Breast epithelium (tissue), 4 donors: ENCODE data around the gene FOLR2. TPM values are rescaled to one million over a fixed set of nuclear protein-coding genes. Genes with fewer than 3 reads are reported as not detected.
"Not testable (repeated sequence)": the region's sequence is repeated elsewhere in the genome, so short reads cannot be mapped to it uniquely, and the experiment has no call there.

Source experiments
- DNase-seq, 2 donors: peaks; one replicate each; pipeline ENCODE4 v3.0.0-alpha.2; 2019; ENCODE audit warnings: low spot score in 2 of 2
- H3K27ac ChIP-seq, 2 donors: fragments of 200-600 bp; sonication (generic) in 1 of 2; one replicate each; pipeline ENCODE4 v1.5.1; 2016 to 2019; ENCODE audit warnings: mild to moderate bottlenecking in 1 of 2
- H3K27me3 ChIP-seq, 2 donors: fragments of 200-600 bp; sonication (generic) in 1 of 2; one replicate each; pipeline versions ENCODE4 v1.5.1 to v1.6.0; 2017 to 2019; ENCODE audit warnings: control low read depth in 1 of 2, mild to moderate bottlenecking in 1 of 2
- H3K36me3 ChIP-seq: fragments of 200-600 bp; one replicate; pipeline ENCODE4 v1.5.1; 2019
- H3K4me1 ChIP-seq, 2 donors: fragments of 200-600 bp; sonication (generic); one replicate each; pipeline ENCODE4 v1.5.1; 2016 to 2019; ENCODE audit warnings: control low read depth in 1 of 2
- H3K4me3 ChIP-seq, 3 donors: fragments of 200-600 bp; sonication (generic); 1 replicate in 2 of 3; 2 replicates in 1 of 3; pipeline ENCODE4 v1.5.1; 2016 to 2019; ENCODE audit warnings: mild to moderate bottlenecking in 3 of 3, moderate library complexity in 2 of 3
- H3K9me3 ChIP-seq, 2 donors: fragments of 200-600 bp; sonication (generic) in 1 of 2; one replicate each; pipeline ENCODE4 v1.5.1; 2016 to 2019; ENCODE audit warnings: control low read depth in 1 of 2
- CTCF ChIP-seq, 3 donors: fragments of 450-650 bp; IDR thresholded peaks; one replicate each; pipeline ENCODE4 v1.5.1; 2016 to 2017; ENCODE audit warnings: antibody characterized with exemption in 3 of 3, mild to moderate bottlenecking in 3 of 3, moderate library complexity in 3 of 3
- POLR2A ChIP-seq: fragments of 450-650 bp; IDR thresholded peaks from one replicate; pipeline ENCODE4 v1.6.1; 2016; ENCODE audit warnings: antibody characterized with exemption, mild to moderate bottlenecking, moderate library complexity
- POLR2AphosphoS5 ChIP-seq, 3 donors: sonication (generic); formaldehyde crosslinking; IDR thresholded peaks; one replicate each; pipeline ENCODE4 v1.6.1; 2017; ENCODE audit warnings: antibody characterized with exemption in 3 of 3
- intact Hi-C: fragments of 100-400 bp; cut with DNase I; formaldehyde crosslinking; loops from one replicate; pipeline ENCODE4 v1.15.1; 2023; ENCODE audit warnings: low total_unique reads
- total RNA-seq, 3 donors: library from RNA; depleted of rRNA; stranded (reverse); fragments of >200 nt; gene quantifications; one replicate each; pipeline ENCODE4 v1.1.0, GENCODE V29; 2016

The FOLR2 gene
- total RNA-seq, 3 donors from 2014 or later: 5.2 to 143 (median 16.7) TPM

- H3K27ac ChIP-seq: no peak overlapping the region
- DNase-seq: no peak
These were observed 13.4 kb upstream of the FOLR2 start for GRCh38 chr11:72203163-72203562.

GRCh38 chr11:72204886-72205285, 11.7 kb upstream of the FOLR2 start:
- no peak for DNase-seq
- H3K27me3 ChIP-seq: no peaks in the 10 kb centered on the region
- intact Hi-C loops: no loop called here
- no peaks in the 10 kb centered on the region for H3K4me1 ChIP-seq
- H3K4me3 ChIP-seq: no peak overlapping the region
- no peaks in the 10 kb centered on the region for H3K36me3 ChIP-seq
- no peak overlapping the region for H3K27ac ChIP-seq
- TF ChIP-seq CTCF (IDR thresholded peaks at IDR 0.05): no peak
- TF ChIP-seq POLR2AphosphoS5 (IDR thresholded peaks at IDR 0.05): no peak
- peaks cover 3 to 12% of the 10 kb centered on the region in 2 donors for H3K9me3 ChIP-seq

More at GRCh38 chr11:72203163-72203562, 13.4 kb upstream of the FOLR2 start:
- no peaks in the 10 kb centered on the region for H3K4me1 ChIP-seq
- TF ChIP-seq CTCF (IDR thresholded peaks at IDR 0.05) (no peak), POLR2AphosphoS5 (IDR thresholded peaks at IDR 0.05) (no peak), POLR2A (no peak)
- intact Hi-C loops: no loop called here
- H3K4me3 ChIP-seq: no peak overlapping the region
- H3K27me3 ChIP-seq: no peaks in the 10 kb centered on the region
- H3K9me3 ChIP-seq: no peaks in the 10 kb centered on the region
- H3K36me3 ChIP-seq: no peaks in the 10 kb centered on the region

GRCh38 chr11:72206794-72207193, 9.8 kb upstream of the FOLR2 start:
- H3K27me3 ChIP-seq, intact Hi-C loops, H3K27ac ChIP-seq, H3K4me1 ChIP-seq, H3K36me3 ChIP-seq, DNase-seq, H3K4me3 ChIP-seq: not testable (repeated sequence)
- H3K9me3 ChIP-seq: peaks cover 3 to 12% of the 10 kb centered on the region in 2 donors

GRCh38 chr11:72208281-72208680, 8.3 kb upstream of the FOLR2 start:
- no peak for TF ChIP-seq POLR2A
- TF ChIP-seq CTCF (IDR thresholded peaks at IDR 0.05): no peak
- TF ChIP-seq POLR2AphosphoS5 (IDR thresholded peaks at IDR 0.05): no peak
- DNase-seq: no peak
- no peaks in the 10 kb centered on the region for H3K36me3 ChIP-seq

GRCh38 chr11:72209101-72209500, 7.5 kb upstream of the FOLR2 start:
- intact Hi-C loops: no loop called here
- H3K4me1 ChIP-seq: no peaks in the 10 kb centered on the region
- peaks cover 3 to 12% of the 10 kb centered on the region in 2 donors for H3K9me3 ChIP-seq
- H3K4me3 ChIP-seq: no peak overlapping the region
- H3K36me3 ChIP-seq: no peaks in the 10 kb centered on the region
- TF ChIP-seq POLR2A: no peak
- no peak for TF ChIP-seq POLR2AphosphoS5 (IDR thresholded peaks at IDR 0.05)
- TF ChIP-seq CTCF (IDR thresholded peaks at IDR 0.05): no peak
- no peak for DNase-seq
- no peaks in the 10 kb centered on the region for H3K27me3 ChIP-seq
- H3K27ac ChIP-seq: no peak overlapping the region

More at GRCh38 chr11:72208281-72208680, 8.3 kb upstream of the FOLR2 start:
- Histone ChIP-seq H3K9me3 (peaks cover 3 to 12% of the 10 kb centered on the region in 2 donors), H3K27me3 (no peaks in the 10 kb centered on the region), H3K4me1 (no peaks in the 10 kb centered on the region), H3K27ac (no peak overlapping the region), H3K4me3 (no peak overlapping the region)
- intact Hi-C loops: no loop called here

- Histone ChIP-seq H3K27ac (peak overlapping the region in 1 of 2 donors; percentile 9), H3K4me1 (no peaks in the 10 kb centered on the region), H3K27me3 (no peaks in the 10 kb centered on the region), H3K36me3 (no peaks in the 10 kb centered on the region), H3K4me3 (peak overlapping the region in 1 of 3 donors; percentile 29), H3K9me3 (no peaks in the 10 kb centered on the region)
- TF ChIP-seq CTCF (IDR thresholded peaks at IDR 0.05) (no peak), POLR2A (no peak), POLR2AphosphoS5 (IDR thresholded peaks at IDR 0.05) (no peak)
- intact Hi-C loops: no loop called here
- no peak for DNase-seq
These were observed 1.2 kb downstream of the FOLR2 start for GRCh38 chr11:72217841-72218240.
